GM10266 (cell line): ENCODE data around the gene ELOVL6.

Experiments
- DNase-seq: peaks from one replicate; pipeline ENCODE4 v3.0.0; 2012; ENCODE audit errors: extremely low spot score
- CTCF ChIP-seq: IDR thresholded peaks from 2 replicates; pipeline ENCODE4 v1.5.1; 2012; ENCODE audit warnings: mild to moderate bottlenecking, low read depth; ENCODE audit not compliant: control insufficient read depth, insufficient read depth; ENCODE audit errors: missing control alignments

ELOVL6 gene

GRCh38 chr4:110003401-110004187 is 194.8 kb downstream of the ELOVL6 start:
- no peak for DNase-seq

GRCh38 chr4:110002326-110002725 is 196.1 kb downstream of the ELOVL6 start:
- DNase-seq, result no peak
- TF ChIP-seq CTCF, result no peak

More at GRCh38 chr4:110003401-110004187, 194.8 kb downstream of the ELOVL6 start:
- TF ChIP-seq CTCF, result no peak

- no peak for TF ChIP-seq CTCF
- DNase-seq, result no peak
Measured at GRCh38 chr4:109999585-109999912, 198.9 kb downstream of the ELOVL6 start.

- peak; percentile 40 for DNase-seq
- peak; percentile 58 for TF ChIP-seq CTCF
Measured at GRCh38 chr4:109998867-109999584, 199.4 kb downstream of the ELOVL6 start.

- no peak for TF ChIP-seq CTCF
- no peak for DNase-seq
Measured at GRCh38 chr4:109996526-109996925, 201.9 kb downstream of the ELOVL6 start.
